ENCODE measurements around the gene CETN2. TPM values are rescaled to one million over a fixed set of nuclear protein-coding genes. Genes with fewer than 3 reads are reported as not detected.
"Not testable (repeated sequence)": the region's sequence is repeated elsewhere in the genome, so short reads cannot be mapped to it uniquely, and the experiment has no call there.

CETN2 gene
- total and polyA plus RNA-seq, 3 donors from 2014 or later: 27.0 to 43.8 (median 32.4) TPM

GRCh38 chrX:152845618-152846240 is 15.2 kb upstream of the CETN2 start:
- Histone ChIP-seq H3K9me3 (no peaks in the 10 kb centered on the region), H3K27me3 (no peaks in the 10 kb centered on the region), H3K36me3 (ENCODE audit: low read depth, missing control alignments) (no peaks in the 10 kb centered on the region), H3K27ac (no peak overlapping the region), H3K4me3 (no peak overlapping the region), H3K4me1 (no peaks in the 10 kb centered on the region)
- TF ChIP-seq, protein P1, sequence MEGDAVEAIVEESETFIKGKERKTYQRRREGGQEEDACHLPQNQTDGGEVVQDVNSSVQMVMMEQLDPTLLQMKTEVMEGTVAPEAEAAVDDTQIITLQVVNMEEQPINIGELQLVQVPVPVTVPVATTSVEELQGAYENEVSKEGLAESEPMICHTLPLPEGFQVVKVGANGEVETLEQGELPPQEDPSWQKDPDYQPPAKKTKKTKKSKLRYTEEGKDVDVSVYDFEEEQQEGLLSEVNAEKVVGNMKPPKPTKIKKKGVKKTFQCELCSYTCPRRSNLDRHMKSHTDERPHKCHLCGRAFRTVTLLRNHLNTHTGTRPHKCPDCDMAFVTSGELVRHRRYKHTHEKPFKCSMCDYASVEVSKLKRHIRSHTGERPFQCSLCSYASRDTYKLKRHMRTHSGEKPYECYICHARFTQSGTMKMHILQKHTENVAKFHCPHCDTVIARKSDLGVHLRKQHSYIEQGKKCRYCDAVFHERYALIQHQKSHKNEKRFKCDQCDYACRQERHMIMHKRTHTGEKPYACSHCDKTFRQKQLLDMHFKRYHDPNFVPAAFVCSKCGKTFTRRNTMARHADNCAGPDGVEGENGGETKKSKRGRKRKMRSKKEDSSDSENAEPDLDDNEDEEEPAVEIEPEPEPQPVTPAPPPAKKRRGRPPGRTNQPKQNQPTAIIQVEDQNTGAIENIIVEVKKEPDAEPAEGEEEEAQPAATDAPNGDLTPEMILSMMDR (IDR thresholded peaks at IDR 0.05): no peak
- TF ChIP-seq POLR2A (IDR thresholded peaks at IDR 0.05): no peak
- DNase-seq: no peak
- WGBS, 2 donors: 83 to 86% methylated on average over 13 to 15 of the region's 17 CpGs
- intact Hi-C loops (cut with DNase I; ENCODE audit: low total_unique reads): no loop called here

DNA sequence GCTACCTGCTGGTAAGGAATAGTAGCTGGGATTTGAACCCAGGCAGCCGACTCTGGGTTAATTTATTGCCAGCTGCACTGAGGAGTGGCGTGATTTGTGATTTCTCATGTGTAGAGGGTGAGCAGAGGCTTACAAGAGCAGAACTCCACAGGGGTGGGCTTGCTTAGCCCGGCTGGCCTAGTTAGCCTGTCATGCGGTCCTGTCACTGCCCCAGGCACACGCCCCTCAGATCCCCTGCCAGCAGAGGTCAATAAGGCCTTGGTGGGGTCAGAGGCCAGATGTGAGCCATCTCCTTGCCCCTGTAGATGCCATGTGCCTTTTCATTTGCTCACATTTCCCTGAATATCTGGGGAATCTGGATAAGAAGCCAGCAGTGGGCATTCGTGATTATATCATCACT is 13.7 kb upstream of the CETN2 start:
- 84 to 100% methylated on average over 1 to 6 of the region's 6 CpGs for WGBS, 2 donors
- Histone ChIP-seq H3K4me1 (no peaks in the 10 kb centered on the region), H3K27me3 (no peaks in the 10 kb centered on the region), H3K27ac (no peak overlapping the region), H3K36me3 (ENCODE audit: low read depth, missing control alignments) (no peaks in the 10 kb centered on the region), H3K9me3 (no peaks in the 10 kb centered on the region), H3K4me3 (no peak overlapping the region)
- no peak for DNase-seq
- intact Hi-C loops (cut with DNase I; ENCODE audit: low total_unique reads): no loop called here
- TF ChIP-seq POLR2A (IDR thresholded peaks at IDR 0.05): no peak
- TF ChIP-seq, protein P1 (IDR thresholded peaks at IDR 0.05): no peak

DNA sequence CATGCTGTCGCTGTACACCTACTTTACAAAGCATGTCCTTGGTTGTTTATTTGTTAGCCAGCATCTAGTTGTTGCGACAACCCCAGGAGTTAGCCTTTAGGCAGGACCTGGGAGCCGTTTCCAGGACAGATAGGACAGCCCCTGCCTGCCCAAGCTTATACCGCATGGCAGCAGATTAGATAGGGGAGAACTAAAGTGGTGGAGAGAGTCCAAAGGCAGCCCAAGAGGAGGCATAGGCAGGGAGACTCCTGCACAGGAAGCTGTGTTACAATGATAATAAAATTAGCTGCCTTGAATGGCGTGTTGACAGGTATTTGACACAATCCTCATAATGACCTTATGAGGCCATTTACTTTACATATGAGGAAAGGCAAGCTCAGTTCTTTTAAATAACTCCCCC is 13.3 kb upstream of the CETN2 start:
- intact Hi-C loops (cut with DNase I; ENCODE audit: low total_unique reads): no loop called here
- no peaks in the 10 kb centered on the region for H3K4me1 ChIP-seq
- no peak for DNase-seq
- no peaks in the 10 kb centered on the region for H3K27me3 ChIP-seq
- no peaks in the 10 kb centered on the region for H3K9me3 ChIP-seq
- H3K27ac ChIP-seq: no peak overlapping the region
- no peaks in the 10 kb centered on the region for H3K36me3 ChIP-seq (ENCODE audit: low read depth, missing control alignments)
- TF ChIP-seq POLR2A (IDR thresholded peaks at IDR 0.05): no peak
- TF ChIP-seq, protein P1 (IDR thresholded peaks at IDR 0.05): no peak
- WGBS, 2 donors: 64 to 83% methylated on average over 5 of the region's 5 CpGs
- no peak overlapping the region for H3K4me3 ChIP-seq

GRCh38 chrX:152842772-152843338 is 12.3 kb upstream of the CETN2 start:
- no peak for TF ChIP-seq POLR2A (IDR thresholded peaks at IDR 0.05)
- TF ChIP-seq, protein P1 (IDR thresholded peaks at IDR 0.05): no peak
- H3K27ac ChIP-seq: no peak overlapping the region
- no peaks in the 10 kb centered on the region for H3K4me1 ChIP-seq
- DNase-seq: no peak
- H3K36me3 ChIP-seq (ENCODE audit: low read depth, missing control alignments): no peaks in the 10 kb centered on the region
- no peaks in the 10 kb centered on the region for H3K27me3 ChIP-seq
- H3K9me3 ChIP-seq: no peaks in the 10 kb centered on the region
- H3K4me3 ChIP-seq: no peak overlapping the region
- intact Hi-C loops (cut with DNase I; ENCODE audit: low total_unique reads): no loop called here
- WGBS, 2 donors: 96 to 97% methylated on average over 10 of the region's 10 CpGs

DNA sequence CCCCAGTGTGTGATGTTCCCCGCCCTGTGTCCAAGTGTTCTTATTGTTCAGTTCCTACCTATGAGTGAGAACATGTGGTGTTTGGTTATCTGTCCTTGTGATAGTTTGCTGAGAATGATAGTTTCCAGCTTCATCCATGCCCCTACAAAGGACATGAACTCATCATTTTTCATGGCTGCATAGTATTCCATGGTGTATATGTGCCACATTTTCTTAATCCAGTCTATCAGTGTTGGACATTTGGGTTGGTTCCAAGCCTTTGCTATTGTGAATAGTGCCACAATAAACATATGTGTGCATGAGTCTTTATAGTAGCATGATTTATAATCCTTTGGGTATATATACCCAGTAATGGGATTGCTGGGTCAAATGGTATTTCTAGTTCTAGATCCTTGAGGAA is 4.9 kb upstream of the CETN2 start:
- DNase-seq, H3K27me3 ChIP-seq: not testable (repeated sequence)
- WGBS, 2 donors: 100% methylated on average over 1 of the region's 1 CpG

More for the DNA sequence above, 4.9 kb upstream of the CETN2 start:
- H3K36me3 ChIP-seq (ENCODE audit: low read depth, missing control alignments); H3K4me1 ChIP-seq; intact Hi-C loops (cut with DNase I; ENCODE audit: low total_unique reads); H3K9me3 ChIP-seq; H3K27ac ChIP-seq; H3K4me3 ChIP-seq: not testable (repeated sequence)

All from testis (tissue), 3 donors.